GM18907 (cell line): ENCODE data around the gene KNOP1.
A peak's percentile ranks its signal among the peaks of the same experiment; 100 is the strongest.

Experiments used
- ATAC-seq: cut with Tn5 transposase; IDR thresholded peaks from one replicate; pipeline ENCODE4 v1.9.1; 2021; ENCODE audit warnings: mild to moderate bottlenecking, moderate library complexity; ENCODE audit not compliant: unreplicated experiment

KNOP1 gene, protein sequence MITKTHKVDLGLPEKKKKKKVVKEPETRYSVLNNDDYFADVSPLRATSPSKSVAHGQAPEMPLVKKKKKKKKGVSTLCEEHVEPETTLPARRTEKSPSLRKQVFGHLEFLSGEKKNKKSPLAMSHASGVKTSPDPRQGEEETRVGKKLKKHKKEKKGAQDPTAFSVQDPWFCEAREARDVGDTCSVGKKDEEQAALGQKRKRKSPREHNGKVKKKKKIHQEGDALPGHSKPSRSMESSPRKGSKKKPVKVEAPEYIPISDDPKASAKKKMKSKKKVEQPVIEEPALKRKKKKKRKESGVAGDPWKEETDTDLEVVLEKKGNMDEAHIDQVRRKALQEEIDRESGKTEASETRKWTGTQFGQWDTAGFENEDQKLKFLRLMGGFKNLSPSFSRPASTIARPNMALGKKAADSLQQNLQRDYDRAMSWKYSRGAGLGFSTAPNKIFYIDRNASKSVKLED

DNA sequence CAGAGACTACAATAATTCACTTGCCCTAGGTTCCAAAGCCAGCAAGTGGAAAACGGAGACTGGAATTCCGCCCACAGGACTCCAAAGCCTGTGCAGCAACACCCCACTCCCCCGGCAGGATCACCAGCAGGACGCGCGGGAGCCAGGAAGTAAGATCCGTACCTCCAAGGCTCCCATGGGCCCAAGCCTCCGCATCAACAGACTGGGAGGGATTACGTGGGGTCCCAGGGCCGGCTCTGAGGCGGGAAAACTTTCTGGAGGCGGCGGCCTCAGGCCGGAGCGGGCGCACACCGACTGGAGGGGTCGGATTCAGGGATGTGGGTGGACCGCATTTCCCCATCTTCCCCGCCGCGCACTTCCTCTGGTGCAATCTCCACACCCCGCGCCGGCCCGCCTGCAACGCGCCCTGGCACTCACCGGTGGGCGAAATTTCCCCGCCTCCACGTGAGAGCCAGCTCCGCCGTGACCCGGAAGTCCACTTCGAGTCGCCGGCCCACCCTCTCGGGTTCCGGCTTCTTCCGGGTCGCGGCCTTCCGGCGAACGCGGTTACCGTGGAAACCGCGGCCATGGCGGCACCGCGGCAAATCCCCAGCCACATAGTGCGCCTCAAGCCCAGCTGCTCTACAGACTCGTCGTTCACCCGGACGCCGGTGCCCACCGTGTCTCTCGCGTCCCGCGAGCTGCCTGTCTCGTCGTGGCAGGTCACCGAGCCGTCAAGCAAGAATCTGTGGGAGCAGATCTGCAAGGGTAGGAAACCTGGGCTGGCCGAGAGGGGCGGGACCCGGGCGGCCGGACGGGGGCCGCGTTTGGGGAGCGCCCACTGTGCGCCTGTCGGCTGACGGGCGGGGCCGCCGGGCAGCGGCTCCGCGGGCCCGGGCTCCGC lies at the start of gene KNOP1, which contains the start of gene IQCK:
Gene KNOP1 (minus strand): TSS at position 487 of the 883 bp plus-strand sequence. CDS start 3,192 bp downstream, outside the sequence.
Gene IQCK (plus strand): TSS at position 531 of the 883 bp plus-strand sequence. CDS start 36 bp downstream, at position 567.
- ATAC-seq, result peak; percentile 90

DNA sequence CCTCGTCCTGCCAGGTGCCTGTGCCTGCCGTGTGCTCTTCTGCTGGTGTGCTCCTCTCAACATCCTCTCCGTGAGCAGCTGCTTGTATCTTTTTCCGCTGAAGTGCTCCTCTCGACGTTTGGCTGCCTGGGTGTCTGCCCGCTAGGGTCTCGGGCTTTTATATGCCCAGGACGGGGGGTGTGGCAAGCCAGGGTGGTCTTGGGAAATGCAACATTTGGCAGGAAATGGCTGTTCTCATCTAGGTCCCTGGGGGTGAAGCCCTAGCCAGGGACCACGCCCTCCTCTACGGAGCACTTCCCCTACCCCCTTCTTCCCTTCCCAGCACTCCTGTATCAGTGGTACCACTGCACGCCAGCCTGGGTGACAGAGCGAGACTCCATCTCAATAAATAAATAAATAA lies 49.5 kb upstream of the KNOP1 start:
- ATAC-seq, result no peak

DNA sequence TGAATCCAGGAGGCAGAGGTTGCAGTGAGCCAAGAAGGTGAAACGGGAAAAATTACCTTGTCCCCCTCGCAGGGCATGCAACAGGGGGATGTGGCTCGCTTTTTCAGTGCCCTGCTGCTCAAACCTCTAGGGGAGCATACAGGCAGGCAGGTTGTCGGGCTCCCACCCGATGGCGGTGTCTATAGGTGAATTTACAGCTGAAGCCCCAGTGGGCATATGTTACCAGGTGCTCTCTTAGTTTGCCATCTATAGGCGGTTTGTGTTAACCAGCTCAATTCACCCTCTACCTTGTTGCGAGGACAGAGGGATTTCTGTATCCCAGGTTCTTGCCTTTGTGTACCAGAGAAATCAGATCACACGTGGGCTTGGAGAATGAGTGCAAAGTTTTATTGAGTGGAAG lies 49.0 kb upstream of the KNOP1 start:
- no peak for ATAC-seq

DNA sequence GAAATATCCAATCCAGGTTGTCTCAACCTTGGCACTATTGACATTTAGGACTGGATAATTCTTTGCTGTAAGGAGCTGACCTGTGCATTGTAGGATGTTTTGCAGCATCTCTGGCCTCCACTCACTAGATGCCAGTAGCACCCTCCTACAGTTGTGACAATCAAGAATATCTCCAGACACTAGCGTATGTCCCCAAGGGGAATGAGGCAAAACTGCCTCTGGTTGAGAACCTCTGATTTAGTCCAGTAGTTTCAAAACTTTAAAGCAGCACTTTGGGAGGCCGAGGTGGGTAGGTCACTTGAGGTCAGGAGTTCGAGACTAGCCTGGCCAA lies 48.5 kb upstream of the KNOP1 start:
- ATAC-seq, result no peak

DNA sequence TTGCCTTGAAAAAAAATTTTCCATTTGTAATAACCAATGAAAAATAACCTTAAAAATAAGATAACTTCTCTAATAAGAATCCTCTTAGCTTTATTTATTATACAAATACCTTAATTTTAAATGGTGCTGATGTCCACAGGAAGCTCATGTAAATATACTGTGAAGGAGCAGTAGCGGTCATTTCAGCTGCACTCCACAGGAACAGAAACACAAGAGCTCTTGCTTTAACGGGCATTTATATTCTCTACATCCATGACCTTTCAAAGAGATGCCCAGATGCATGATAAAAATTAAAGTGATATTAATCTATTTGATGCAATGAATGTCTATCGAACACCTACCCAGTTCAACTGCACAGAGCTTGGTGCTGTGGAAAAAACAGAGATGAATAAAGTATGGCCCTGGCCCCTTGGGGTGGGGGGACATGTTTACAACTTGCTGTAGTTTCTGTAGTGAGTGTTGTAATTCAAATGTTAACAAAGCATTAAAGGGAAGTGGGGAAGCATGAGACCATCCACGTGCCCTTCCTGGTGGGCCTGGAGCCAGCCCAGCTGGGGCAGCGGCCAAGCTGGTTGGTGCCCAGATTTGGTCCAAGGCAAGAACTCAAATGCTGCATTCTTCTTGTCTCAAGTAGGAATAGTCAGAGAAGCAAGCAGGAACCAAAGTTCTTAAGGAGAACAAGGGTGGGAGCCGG lies 48.0 kb upstream of the KNOP1 start:
- ATAC-seq, result no peak

DNA sequence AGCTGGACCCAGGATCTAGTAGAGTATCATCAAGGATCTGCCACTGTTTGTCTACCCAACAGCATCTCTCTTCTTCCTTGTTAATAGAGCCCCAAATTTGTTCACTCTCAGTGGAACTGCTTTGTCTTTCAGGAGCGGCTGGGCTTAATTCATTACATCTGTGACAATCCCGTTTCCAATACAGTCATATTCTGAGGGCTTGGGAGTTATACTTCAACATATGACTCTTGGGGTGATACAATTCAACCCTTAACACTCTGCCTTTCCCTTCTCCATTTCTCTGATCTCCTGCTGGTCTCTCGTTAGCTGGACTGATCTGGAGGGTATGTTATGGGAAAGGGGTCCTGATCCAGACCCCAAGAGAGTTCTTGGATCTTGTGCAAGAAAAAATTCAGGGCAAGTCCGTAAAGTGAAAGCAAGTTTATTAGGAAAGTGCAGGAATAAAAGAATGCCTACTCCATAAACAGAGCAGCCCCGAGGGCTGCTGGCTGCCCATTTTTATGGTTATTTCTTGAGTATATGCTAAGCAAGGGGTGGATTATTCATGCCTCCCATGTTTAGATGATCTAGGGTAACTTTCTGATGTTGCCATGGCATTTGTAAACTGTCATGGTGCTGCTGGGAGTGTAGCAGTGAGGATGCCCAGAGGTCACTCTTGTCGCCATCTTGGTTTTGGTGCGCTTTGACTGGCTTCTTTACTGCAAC lies 42.5 kb upstream of the KNOP1 start:
- ATAC-seq, result no peak

DNA sequence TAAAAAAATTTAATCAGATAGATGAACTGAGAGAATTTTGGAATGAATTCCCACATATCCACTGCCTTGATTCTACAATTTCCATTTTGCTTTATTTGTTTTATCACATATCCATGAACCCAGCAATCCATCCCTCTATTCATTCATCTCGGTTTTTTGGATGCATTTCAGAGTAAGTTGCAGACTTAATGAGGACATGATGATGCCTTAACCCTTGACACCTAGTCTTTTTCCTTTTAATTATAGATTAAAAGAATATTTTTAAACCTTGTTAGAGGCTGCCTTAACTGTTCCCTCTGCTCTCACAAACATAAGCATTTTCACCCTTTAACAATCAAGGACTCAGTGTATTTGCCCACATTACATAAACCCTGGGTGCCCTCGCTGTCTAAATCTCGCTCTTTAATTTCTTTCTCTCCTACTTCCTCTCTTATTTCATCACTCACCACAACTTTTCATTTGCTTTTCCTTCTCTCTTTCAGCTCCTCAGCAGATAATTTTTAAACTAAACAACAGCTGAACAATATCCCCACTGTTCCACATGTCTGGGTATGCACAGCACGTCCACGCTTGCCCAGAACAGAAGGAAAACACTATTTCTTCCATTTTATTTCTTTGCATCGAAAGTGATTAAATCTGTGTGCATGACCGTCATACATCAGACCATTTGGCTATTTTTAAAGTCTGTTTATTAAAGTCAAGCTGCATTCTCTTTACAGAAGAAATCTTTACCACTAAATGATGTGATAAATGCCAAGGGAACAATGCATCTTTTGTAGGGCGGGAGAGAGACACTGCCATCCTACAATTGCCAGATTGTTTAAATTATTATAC lies 40.0 kb upstream of the KNOP1 start:
- no peak for ATAC-seq

DNA sequence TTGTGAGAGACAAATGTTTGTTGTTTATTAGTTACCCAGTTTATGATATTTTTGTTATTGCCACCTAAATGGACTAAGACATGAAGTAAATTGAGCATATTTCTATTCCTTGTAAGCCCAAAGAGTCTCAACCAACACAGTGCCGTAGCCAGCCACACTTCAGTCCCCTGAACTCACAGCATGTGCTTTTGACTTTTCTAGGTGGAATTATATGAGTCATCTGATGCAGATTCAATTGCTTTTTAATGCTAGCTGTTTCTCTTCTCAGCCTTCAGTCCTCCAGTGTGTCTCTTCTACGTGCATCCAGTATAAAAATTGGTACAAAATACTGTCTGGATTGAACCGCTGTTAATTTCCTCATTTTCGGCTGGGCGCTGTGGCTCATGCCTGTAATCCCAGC lies 39.0 kb upstream of the KNOP1 start:
- ATAC-seq, result no peak

DNA sequence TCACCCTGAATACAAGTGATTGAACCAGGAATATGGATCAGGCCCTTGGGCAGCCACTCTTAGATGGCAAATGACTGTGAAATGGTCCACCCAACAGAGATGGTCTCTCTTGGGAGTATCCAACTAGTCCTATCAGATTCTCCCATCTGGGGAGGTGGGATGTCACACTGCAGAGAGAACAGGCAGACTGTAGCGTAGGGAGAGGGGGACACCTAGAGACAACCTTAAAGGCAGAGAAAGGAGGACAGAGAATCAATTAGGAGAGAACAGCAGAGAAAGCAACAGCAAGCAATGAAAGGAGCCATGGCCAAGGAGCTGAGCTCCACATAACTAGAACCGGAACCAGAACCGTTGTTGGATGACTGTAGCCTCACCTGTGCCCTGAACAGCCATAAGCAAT lies 37.2 kb upstream of the KNOP1 start:
- no peak for ATAC-seq

DNA sequence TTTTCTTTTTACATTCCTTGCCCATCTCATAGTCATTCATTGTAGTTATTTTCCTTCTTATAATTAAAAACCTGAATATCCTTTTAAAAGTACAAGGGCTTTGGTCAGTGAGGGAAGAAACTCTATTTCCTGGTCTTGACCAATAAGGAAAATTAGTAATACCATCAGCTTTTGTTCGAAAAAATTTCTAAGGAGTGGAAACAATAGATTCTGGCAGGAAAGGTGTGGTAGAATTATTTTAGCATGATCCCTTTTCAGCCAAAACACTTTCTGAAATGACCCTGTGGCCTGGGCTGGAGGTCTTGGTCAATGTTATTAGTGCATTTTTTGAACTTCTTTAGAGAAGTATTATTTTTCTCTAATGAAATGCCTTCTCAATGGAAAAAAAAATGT lies 36.6 kb upstream of the KNOP1 start:
- no peak for ATAC-seq

DNA sequence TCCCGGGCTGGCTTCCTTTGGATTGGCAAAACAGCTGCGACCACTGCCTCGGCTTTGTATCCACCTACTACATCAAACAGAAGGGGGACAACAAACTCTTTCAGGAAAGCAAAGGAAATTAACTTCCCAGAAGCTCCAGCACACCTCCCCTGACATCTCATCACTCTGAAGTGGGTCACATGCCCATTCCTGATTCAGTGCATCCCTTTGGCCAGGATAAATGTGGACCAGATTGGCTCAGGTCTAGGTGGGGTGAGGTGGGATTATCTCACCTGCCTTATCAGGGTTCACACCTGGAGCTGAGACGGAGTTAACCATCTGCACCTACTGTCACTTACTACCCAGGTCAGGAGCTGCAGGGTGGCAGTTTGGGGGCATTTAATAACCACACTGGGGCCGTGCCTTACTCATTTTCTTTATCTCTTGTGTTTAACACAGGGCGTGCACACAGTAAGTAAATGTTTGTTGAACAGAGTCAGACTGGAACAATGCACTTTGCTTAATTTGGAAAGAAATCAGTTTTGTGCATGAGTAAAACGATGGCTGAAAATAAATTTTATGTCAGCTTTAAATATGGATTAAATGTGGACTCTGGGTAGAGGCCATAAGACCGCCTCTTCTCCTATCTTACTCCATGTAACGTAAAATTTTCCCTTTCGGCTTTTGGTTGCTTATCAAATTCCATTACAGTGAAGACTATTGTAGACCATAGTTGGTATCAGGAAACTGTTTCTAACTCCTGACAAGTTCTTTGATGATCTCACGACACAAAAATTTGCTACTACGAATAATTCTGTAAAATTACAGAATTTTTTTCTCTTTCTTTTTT lies 36.0 kb upstream of the KNOP1 start:
- ATAC-seq, result no peak

DNA sequence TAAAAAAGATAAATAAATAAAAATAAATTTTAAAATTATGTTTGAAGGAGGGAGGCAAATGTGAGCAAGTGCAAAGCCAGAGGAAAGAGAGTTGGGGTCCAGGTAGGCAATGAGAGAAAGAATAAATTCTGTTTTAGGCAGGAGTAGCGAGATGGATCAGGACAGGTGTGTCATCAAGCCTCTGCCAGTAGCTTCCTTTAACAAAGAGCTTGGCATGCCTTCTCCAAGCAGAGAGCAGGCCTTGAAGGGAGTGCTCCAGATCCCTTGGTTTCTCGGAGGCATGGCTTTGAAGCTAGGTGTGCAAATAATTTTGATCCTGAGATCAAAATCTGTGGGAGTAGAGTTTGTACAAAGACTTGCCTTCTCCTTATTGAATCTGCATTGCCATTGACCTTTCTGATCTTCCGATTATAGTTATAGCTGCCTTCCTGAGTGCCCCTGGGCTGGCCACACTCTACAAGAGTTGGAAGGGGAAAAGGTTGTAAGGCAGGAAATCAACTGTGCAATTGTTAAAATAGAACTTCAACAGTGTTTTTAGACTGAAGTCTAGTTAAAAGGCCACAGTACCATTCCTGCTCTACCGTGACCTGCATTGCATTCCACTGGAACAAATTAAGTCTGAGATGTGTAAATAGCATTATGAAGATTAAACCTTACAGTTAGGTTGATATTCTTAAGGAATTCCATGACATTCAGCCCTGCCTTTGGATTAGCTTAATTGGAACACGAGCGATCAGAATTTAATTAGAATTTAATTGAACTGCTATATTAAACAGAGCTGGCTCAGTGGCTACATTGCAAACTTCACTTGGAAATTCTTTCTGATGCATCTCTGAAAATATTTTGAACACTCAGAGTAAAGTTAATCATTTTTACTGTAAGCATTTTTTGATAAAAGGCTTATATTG lies 33.7 kb upstream of the KNOP1 start:
- ATAC-seq, result no peak

DNA sequence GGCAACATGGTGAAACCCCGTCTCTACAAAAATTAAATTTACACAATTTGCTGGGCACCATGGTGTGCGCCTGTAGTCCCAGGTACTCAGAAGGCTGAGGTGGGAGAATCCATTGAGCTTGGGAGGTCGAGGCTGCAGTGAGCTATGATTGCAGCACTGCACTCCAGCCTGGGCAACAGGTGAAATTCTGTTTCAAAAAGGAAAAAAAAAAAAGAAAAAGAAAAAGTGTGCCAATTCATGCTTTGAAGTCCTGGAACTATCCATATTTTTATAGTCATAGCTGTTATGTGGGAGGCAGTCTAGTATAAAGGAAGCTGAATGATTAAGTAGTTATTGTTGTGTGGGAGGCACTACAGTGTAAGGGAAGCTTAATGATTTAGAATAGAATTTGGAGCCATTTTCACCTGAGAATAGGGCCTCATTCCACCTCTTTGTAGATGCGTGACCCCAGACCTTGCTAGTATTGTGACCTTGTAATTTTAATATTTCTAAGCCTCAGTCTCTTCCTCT lies 31.6 kb upstream of the KNOP1 start:
- ATAC-seq, result no peak

DNA sequence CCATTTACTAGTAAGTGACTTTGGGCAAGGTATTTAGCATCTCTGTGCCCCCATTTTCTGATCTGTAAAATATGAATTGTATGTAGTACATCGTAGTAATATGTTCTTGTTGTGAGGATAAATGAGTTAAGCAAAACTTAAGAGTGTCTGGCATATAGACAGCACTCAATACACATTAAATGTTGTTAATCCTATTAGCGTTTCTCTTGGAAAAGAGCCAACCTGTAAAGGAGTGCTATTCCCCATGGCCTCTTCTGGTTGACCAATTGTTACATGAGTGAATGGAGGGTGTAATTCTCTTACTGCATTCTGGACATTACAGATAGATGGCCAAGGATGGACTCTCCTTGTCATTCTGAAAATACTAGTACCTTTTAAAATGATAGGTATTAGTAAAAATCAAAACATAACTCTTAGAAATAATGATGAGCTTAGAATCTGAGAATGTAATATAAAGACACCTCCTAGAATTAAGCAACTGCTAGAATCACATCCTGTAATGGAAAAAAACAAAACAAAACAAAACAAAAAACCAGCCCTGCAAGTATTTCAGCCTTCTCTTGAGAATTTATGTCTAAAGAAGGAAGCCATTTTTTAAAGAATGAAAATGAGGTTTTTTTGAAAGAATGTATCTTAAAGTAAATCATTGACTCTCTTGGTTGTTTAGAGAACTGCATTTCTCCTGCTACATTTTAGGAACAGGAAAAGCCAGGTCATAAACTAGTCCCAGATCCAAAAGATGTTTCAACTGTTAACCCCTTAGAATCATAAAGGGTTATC lies 30.6 kb upstream of the KNOP1 start:
- ATAC-seq, result no peak

DNA sequence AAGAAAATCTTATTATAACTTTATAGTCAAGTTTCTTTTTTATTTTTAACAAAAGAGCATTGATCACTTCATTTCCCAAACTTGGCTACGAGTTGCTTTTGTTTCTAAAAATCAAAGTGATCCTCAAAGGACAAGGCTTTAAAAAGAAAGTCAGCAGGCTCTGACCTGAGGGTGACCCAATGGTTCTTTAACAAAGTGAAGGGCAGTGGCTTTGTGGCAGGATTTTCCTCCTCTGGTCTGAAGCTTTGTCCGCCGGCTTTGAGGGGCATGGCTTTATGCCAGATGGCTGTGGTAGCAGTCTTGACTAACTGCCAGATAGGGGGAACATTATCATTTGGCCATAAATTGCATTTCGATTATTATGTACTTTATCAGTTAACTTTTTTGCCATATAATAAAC lies 28.5 kb upstream of the KNOP1 start:
- no peak for ATAC-seq

DNA sequence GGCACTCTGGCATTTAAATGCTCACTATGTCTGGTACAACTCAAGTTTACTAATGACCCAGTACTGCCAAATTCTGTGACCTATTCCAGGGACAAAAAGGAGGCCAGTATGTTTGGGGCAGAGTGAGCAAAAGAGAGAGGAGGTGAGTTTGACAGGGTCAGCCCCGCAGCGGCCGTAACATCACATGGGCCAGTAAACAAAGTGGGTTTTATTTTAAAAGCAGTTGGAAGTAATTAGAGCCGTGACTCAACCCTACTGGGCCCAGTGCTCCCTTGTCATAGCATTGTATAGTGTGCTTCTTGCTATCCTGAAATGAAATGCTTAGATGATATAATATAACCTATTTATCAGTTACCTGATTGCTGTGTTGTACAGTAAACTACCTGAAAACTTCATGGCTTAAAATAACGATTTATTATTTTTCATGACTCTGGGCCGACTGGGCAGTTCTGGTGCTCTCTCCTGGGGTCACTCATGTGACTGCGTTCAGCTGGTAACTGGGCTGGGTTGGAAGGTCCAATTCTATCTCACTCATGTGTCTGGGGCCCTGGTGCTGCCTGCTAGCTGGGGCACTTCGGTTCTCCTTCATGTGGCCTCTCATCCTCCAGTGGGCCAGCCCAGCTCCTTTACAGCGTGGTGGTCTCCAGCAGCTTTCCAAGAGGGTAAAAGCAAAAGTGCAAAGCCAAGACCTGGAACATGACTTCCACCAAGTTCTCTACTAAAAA lies 27.4 kb upstream of the KNOP1 start:
- ATAC-seq, result no peak
